K562 (cell line): ENCODE results near the gene IGFBPL1. TPM values are rescaled to one million over a fixed set of nuclear protein-coding genes. Genes with fewer than 3 reads are reported as not detected.

ENCODE experiments used
- ARHGAP35 ChIP-seq: fragments of 450-650 bp; IDR thresholded peaks from 2 replicates; pipeline ENCODE4 v1.6.1; 2018; ENCODE audit not compliant: partially characterized antibody
- BACH1 ChIP-seq: fragments of 200-800 bp; sonication (Bioruptor generic); IDR thresholded peaks from 2 replicates; pipeline ENCODE4 v1.6.1; 2016; ENCODE audit warnings: missing genetic modification characterization, missing compliant biosample characterization
- E2F6 ChIP-seq, 2 experiments: IDR thresholded peaks; 2 replicates each; pipeline ENCODE4 v1.6.1; 2011; ENCODE audit warnings: borderline replicate concordance in 1 of 2, control low read depth in 1 of 2, low read depth in 1 of 2, low read length in 1 of 2, mild to moderate bottlenecking in 1 of 2, mixed read lengths in 1 of 2, moderate library complexity in 1 of 2; ENCODE audit not compliant: insufficient read depth in 1 of 2, insufficient read length in 1 of 2, poor library complexity in 1 of 2, severe bottlenecking in 1 of 2; ENCODE audit errors: extremely low read depth in 1 of 2
- EP300 ChIP-seq: IDR thresholded peaks from 2 replicates; pipeline ENCODE4 v1.6.1; 2012; ENCODE audit warnings: low read length, improper control_type of control experiment
- GATA2 ChIP-seq: sonication (generic); formaldehyde crosslinking; IDR thresholded peaks from 2 replicates; pipeline ENCODE4 v1.4.0; 2020; ENCODE audit warnings: mild to moderate bottlenecking, missing genetic modification reagents
- HES1 ChIP-seq: fragments of 450-650 bp; IDR thresholded peaks from 2 replicates; pipeline ENCODE4 v1.6.1; 2016; ENCODE audit warnings: low read depth, mild to moderate bottlenecking, moderate library complexity
- HMG20B ChIP-seq: fragments of 250-450 bp; sonication (Bioruptor Pico); IDR thresholded peaks from 2 replicates; pipeline ENCODE4 v1.5.0; 2021; ENCODE audit warnings: mild to moderate bottlenecking
- HNRNPUL1 ChIP-seq: fragments of 200-400 bp; formaldehyde crosslinking; IDR thresholded peaks from 2 replicates; pipeline ENCODE4 v1.6.1; 2017; ENCODE audit warnings: low read length
- MYNN ChIP-seq, 2 experiments: sonication (generic); formaldehyde crosslinking in 1 of 2; IDR thresholded peaks; 2 replicates each; pipeline versions ENCODE4 v1.5.0 to v1.6.1; 2016 to 2020; ENCODE audit warnings: antibody characterized with exemption in 1 of 2, missing genetic modification reagents in 1 of 2
- NCOA6 ChIP-seq: fragments of 450-650 bp; IDR thresholded peaks from 2 replicates; pipeline ENCODE4 v1.6.1; 2017; ENCODE audit warnings: mild to moderate bottlenecking
- PHF8 ChIP-seq: fragments of 200-600 bp; sonication (generic); IDR thresholded peaks from 2 replicates; pipeline ENCODE4 v1.6.1; 2012; ENCODE audit warnings: mixed run types, mild to moderate bottlenecking, inconsistent platforms, low read length, moderate library complexity, borderline replicate concordance
- RNF219 ChIP-seq: fragments of 250-450 bp; sonication (Bioruptor Pico); IDR thresholded peaks from 2 replicates; pipeline ENCODE4 v1.5.0; 2022; ENCODE audit warnings: mild to moderate bottlenecking
- SMARCB1 ChIP-seq: IDR thresholded peaks from 2 replicates; pipeline ENCODE4 v1.6.1; 2011; ENCODE audit warnings: improper control_type of control experiment, low read depth; ENCODE audit not compliant: insufficient read length
- SOX6 ChIP-seq: fragments of 450-650 bp; IDR thresholded peaks from 2 replicates; pipeline ENCODE4 v1.6.1; 2014; ENCODE audit warnings: mild to moderate bottlenecking
- TAF7 ChIP-seq: fragments of 450-650 bp; IDR thresholded peaks from 2 replicates; pipeline ENCODE4 v1.6.1; 2016; ENCODE audit warnings: missing genetic modification characterization, missing compliant biosample characterization
- TBL1XR1 ChIP-seq, 2 experiments: IDR thresholded peaks; 2 replicates each; pipeline ENCODE4 v1.6.1; 2012; ENCODE audit warnings: improper control_type of control experiment in 2 of 2, low read length in 2 of 2, mild to moderate bottlenecking in 1 of 2
- TEAD1 ChIP-seq, 2 experiments: fragments of 450-650 bp in 1 of 2; sonication (generic) in 1 of 2; formaldehyde crosslinking; IDR thresholded peaks; 2 replicates each; pipeline versions ENCODE4 v1.4.0 to v1.8.0; 2020 to 2022; ENCODE audit warnings: mild to moderate bottlenecking in 2 of 2, missing genetic modification reagents in 1 of 2
- YBX1 ChIP-seq: fragments of 450-650 bp; IDR thresholded peaks from 2 replicates; pipeline ENCODE4 v1.7.1; 2016; ENCODE audit warnings: mild to moderate bottlenecking
- ZBED1 ChIP-seq: IDR thresholded peaks from 2 replicates; pipeline ENCODE4 v1.6.1; 2014
- ZKSCAN1 ChIP-seq: fragments of 150-350 bp; IDR thresholded peaks from 2 replicates; pipeline ENCODE4 v1.6.1; 2016; ENCODE audit warnings: low read depth, low read length
- ZNF133 ChIP-seq: fragments of 250-450 bp; sonication (Bioruptor Pico); IDR thresholded peaks from 2 replicates; pipeline ENCODE4 v1.4.0; 2020; ENCODE audit warnings: mild to moderate bottlenecking
- ZNF165 ChIP-seq: fragments of 250-450 bp; sonication (Bioruptor Pico); IDR thresholded peaks from 2 replicates; pipeline ENCODE4 v1.4.0; 2020; ENCODE audit warnings: borderline replicate concordance
- ZNF232 ChIP-seq: sonication (generic); formaldehyde crosslinking; IDR thresholded peaks from 2 replicates; pipeline ENCODE4 v1.8.0; 2022; ENCODE audit warnings: mild to moderate bottlenecking, missing genetic modification reagents
- ZNF274 ChIP-seq: IDR thresholded peaks from 2 replicates; pipeline ENCODE4 v1.6.1; 2011; ENCODE audit warnings: low read depth, mild to moderate bottlenecking, low read length, moderate library complexity, borderline replicate concordance
- ZNF395 ChIP-seq: fragments of 200-800 bp; sonication (Bioruptor generic); IDR thresholded peaks from 2 replicates; pipeline ENCODE4 v1.6.1; 2017; ENCODE audit warnings: missing genetic modification characterization, missing compliant biosample characterization
- ZNF551 ChIP-seq: fragments of 250-450 bp; sonication (Bioruptor Pico); IDR thresholded peaks from 2 replicates; pipeline ENCODE4 v1.5.0; 2021; ENCODE audit warnings: mild to moderate bottlenecking, moderate library complexity
- polyA plus RNA-seq, 8 experiments: library from polyadenylated mRNA; depleted of rRNA in 4 of 8; stranded (reverse) in 5 of 8; unstranded in 3 of 8; fragments of >200 nt; fragmentation: Nextera tagmentation in 2 of 8; fragmentation: Illumina TruSeq in 1 of 8; extraction: Ambion mirVana in 2 of 8; extraction: Trizol in 1 of 8; gene quantifications; 2 replicates each; pipeline versions ENCODE4 v1.2.1 to v1.2.3, GENCODE V29; 2011 to 2014; ENCODE audit warnings: inconsistent platforms in 1 of 8, missing spikeins in 1 of 8
- total RNA-seq, 7 experiments: library from RNA; depleted of rRNA in 6 of 7; stranded (reverse); fragments of >200 nt in 6 of 7; fragmentation: Illumina TruSeq in 2 of 7; extraction: Trizol in 2 of 7; gene quantifications; 2 replicates each; pipeline versions ENCODE4 v1.2.1 to v1.2.3, GENCODE V29; 2011 to 2021; ENCODE audit warnings: low replicate concordance in 1 of 7

IGFBPL1 gene
- total and polyA plus RNA-seq, 9 of the 15 experiments (the other 6 are each of a cell fraction or from before 2014, with no cell fraction given), result not detected

GRCh38 chr9:38390442-38390841, 33.8 kb downstream of the IGFBPL1 start (continued):
- no peak for TF ChIP-seq ZNF395 (CRISPR knock-in tag)
- no peak for TF ChIP-seq NCOA6
- TF ChIP-seq ZKSCAN1, result no peak
- TF ChIP-seq MYNN (IDR thresholded peaks at IDR 0.05), result no peak
- TF ChIP-seq MYNN (CRISPR knock-in tag; IDR thresholded peaks at IDR 0.05), result no peak
- TF ChIP-seq TBL1XR1 (IDR thresholded peaks at IDR 0.05; ENCODE audit: low read length in 2 of 2), result peak in 1 of 2 experiments; percentile 51; a peak in 1 of 4 replicates
- no peak for TF ChIP-seq TAF7 (tag)
- TF ChIP-seq EP300, result peak; percentile 69
- 0 out of 4 replicates have a peak, but pooled peaks of 1 of the 2 experiments have one; percentile 30 for TF ChIP-seq TEAD1 (CRISPR knock-in tag; IDR thresholded peaks at IDR 0.05)
- TF ChIP-seq SOX6, result peak; percentile 77
- TF ChIP-seq HNRNPUL1, result no peak
- no peak for TF ChIP-seq SMARCB1
- TF ChIP-seq PHF8, result no peak
- no peak for TF ChIP-seq HMG20B (CRISPR knock-in tag)
- no peak for TF ChIP-seq HES1
- TF ChIP-seq ZBED1, result no peak
- TF ChIP-seq ZNF551 (CRISPR knock-in tag), result no peak
- no peak for TF ChIP-seq YBX1
- TF ChIP-seq GATA2 (CRISPR knock-in tag), result peak; percentile 26; the same call in 1 of the 2 replicates
- no peak for TF ChIP-seq ZNF133 (CRISPR knock-in tag)
- no peak for TF ChIP-seq ZNF274
- TF ChIP-seq BACH1, result no peak
- TF ChIP-seq E2F6 (IDR thresholded peaks at IDR 0.05; ENCODE audit: borderline replicate concordance in 1 of 2, extremely low read depth in 1 of 2, insufficient read depth in 1 of 2, insufficient read length in 1 of 2, low read depth in 1 of 2, low read length in 1 of 2, poor library complexity in 1 of 2, severe bottlenecking in 1 of 2), result no peak
- TF ChIP-seq ZNF165 (CRISPR knock-in tag), result no peak
- TF ChIP-seq ZNF232 (CRISPR knock-in tag), result 0 out of 2 replicates have a peak, but pooled peaks have one; percentile 25
- no peak for TF ChIP-seq RNF219 (CRISPR knock-in tag)
- no peak for TF ChIP-seq ARHGAP35
